Upper lobe of right lung (tissue), 1 donor: Measurements from ENCODE around the gene TDRD5. TPM values are rescaled to one million over a fixed set of nuclear protein-coding genes. Genes with fewer than 3 reads are reported as not detected.

Experiments used
- ATAC-seq: fragments of 200-7000 bp; cut with Tn5 transposase; one replicate; pipeline ENCODE4 v1.9.1; 2020; ENCODE audit warnings: mild to moderate bottlenecking, moderate library complexity
- DNase-seq: peaks from one replicate; pipeline ENCODE4 v3.0.0-alpha.2; 2020
- H3K27ac ChIP-seq: fragments of 200-600 bp; one replicate; pipeline ENCODE4 v1.8.0; 2022
- H3K27me3 ChIP-seq: fragments of 200-600 bp; one replicate; pipeline ENCODE4 v1.8.0; 2022; ENCODE audit warnings: mild to moderate bottlenecking
- H3K36me3 ChIP-seq: fragments of 200-600 bp; one replicate; pipeline ENCODE4 v1.8.0; 2022
- H3K4me1 ChIP-seq: fragments of 200-600 bp; one replicate; pipeline ENCODE4 v1.8.0; 2022
- H3K4me3 ChIP-seq: fragments of 200-600 bp; one replicate; pipeline ENCODE4 v1.8.0; 2022; ENCODE audit warnings: mild to moderate bottlenecking
- H3K9me3 ChIP-seq: fragments of 200-600 bp; one replicate; pipeline ENCODE4 v1.8.0; 2022
- CTCF ChIP-seq: fragments of 200-600 bp; IDR thresholded peaks from one replicate; pipeline ENCODE4 v1.8.0; 2022; ENCODE audit warnings: antibody characterized with exemption
- intact Hi-C: fragments of 100-400 bp; cut with DNase I; formaldehyde crosslinking; loops from one replicate; pipeline ENCODE4 v1.11.0; 2022
- total RNA-seq: library from RNA; stranded (reverse); fragmentation: NEBNext Ultra II Directional; extraction: Animal tissue kit (Norgen Biotek cat#: 25700); gene quantifications from one replicate; pipeline ENCODE4 v1.2.1, GENCODE V29; 2021
- donor health status: DM: no; HTN: yes; CAD: no; lungs with severe emphysema.

Gene TDRD5
- total RNA-seq, 1 donor from 2014 or later = 0.17 TPM

GRCh38 chr1:179714159-179714558, 122.5 kb downstream of the TDRD5 start:
- no peak for ATAC-seq
- intact Hi-C loops = no loop called here

GRCh38 chr1:179714623-179715022, 123.0 kb downstream of the TDRD5 start:
- Histone ChIP-seq H3K9me3 (peaks cover 27% of the 10 kb centered on the region), H3K4me1 (no peaks in the 10 kb centered on the region), H3K27me3 (no peaks in the 10 kb centered on the region), H3K4me3 (no peak overlapping the region), H3K36me3 (no peaks in the 10 kb centered on the region), H3K27ac (no peak overlapping the region)
- DNase-seq (no peak), ATAC-seq (no peak)
- no peak for TF ChIP-seq CTCF
- intact Hi-C loops = no loop called here

More at GRCh38 chr1:179714159-179714558, 122.5 kb downstream of the TDRD5 start:
- Histone ChIP-seq H3K36me3 (no peaks in the 10 kb centered on the region), H3K27ac (no peak overlapping the region), H3K9me3 (peaks cover 27% of the 10 kb centered on the region), H3K4me1 (peaks cover 2% of the 10 kb centered on the region), H3K27me3 (no peaks in the 10 kb centered on the region), H3K4me3 (no peak overlapping the region)
- no peak for TF ChIP-seq CTCF
- no peak for DNase-seq

GRCh38 chr1:179719272-179719671, 127.6 kb downstream of the TDRD5 start:
- intact Hi-C loops = no loop called here
- no peak for ATAC-seq

GRCh38 chr1:179728271-179728670, 136.6 kb downstream of the TDRD5 start:
- DNase-seq (no peak), ATAC-seq (no peak)
- Histone ChIP-seq H3K9me3 (no peaks in the 10 kb centered on the region), H3K4me3 (no peak overlapping the region), H3K27ac (no peak overlapping the region), H3K36me3 (no peaks in the 10 kb centered on the region), H3K27me3 (peaks cover 13% of the 10 kb centered on the region), H3K4me1 (no peaks in the 10 kb centered on the region)
- intact Hi-C loops = no loop called here
- no peak for TF ChIP-seq CTCF

More at GRCh38 chr1:179719272-179719671, 127.6 kb downstream of the TDRD5 start:
- Histone ChIP-seq H3K27ac (no peak overlapping the region), H3K36me3 (no peaks in the 10 kb centered on the region), H3K9me3 (peaks cover 19% of the 10 kb centered on the region), H3K4me1 (no peaks in the 10 kb centered on the region), H3K27me3 (no peaks in the 10 kb centered on the region), H3K4me3 (no peak overlapping the region)
- TF ChIP-seq CTCF = no peak
- DNase-seq = no peak

- H3K36me3 ChIP-seq = no peaks in the 10 kb centered on the region
- no peak for TF ChIP-seq CTCF
- H3K4me1 ChIP-seq = no peaks in the 10 kb centered on the region
- DNase-seq (no peak), ATAC-seq (no peak)
- no peaks in the 10 kb centered on the region for H3K9me3 ChIP-seq
- peaks cover 13% of the 10 kb centered on the region for H3K27me3 ChIP-seq
- intact Hi-C loops = no loop called here
- H3K27ac ChIP-seq = no peak overlapping the region
- H3K4me3 ChIP-seq = no peak overlapping the region
These were observed 138.2 kb downstream of the TDRD5 start for GRCh38 chr1:179729881-179730280.

- Histone ChIP-seq H3K27ac (no peak overlapping the region), H3K4me1 (no peaks in the 10 kb centered on the region), H3K27me3 (peaks cover 8% of the 10 kb centered on the region), H3K9me3 (no peaks in the 10 kb centered on the region), H3K4me3 (no peak overlapping the region), H3K36me3 (no peaks in the 10 kb centered on the region)
- TF ChIP-seq CTCF = no peak
- no peak for ATAC-seq
- intact Hi-C loops = no loop called here
- DNase-seq = no peak
These were observed 140.0 kb downstream of the TDRD5 start for GRCh38 chr1:179731643-179732042.
